Right lung (tissue), 5 donors: ENCODE measurements around the gene TGM5. TPM values are rescaled to one million over a fixed set of nuclear protein-coding genes. Genes with fewer than 3 reads are reported as not detected.
"Not testable (repeated sequence)": the region's sequence is repeated elsewhere in the genome, so short reads cannot be mapped to it uniquely, and the experiment has no call there.

ENCODE experiments used
- DNase-seq, 2 donors: peaks; one replicate each; pipeline ENCODE4 v3.0.0-alpha.2; 2013
- polyA plus RNA-seq, 5 donors: library from polyadenylated mRNA; unstranded; fragments of 120-200 nt; gene quantifications; one replicate each; pipeline versions ENCODE4 v1.2.1 to v1.2.3, GENCODE V29; 2013; ENCODE audit warnings: inconsistent platforms in 1 of 5, low replicate concordance in 1 of 5; ENCODE audit not compliant: insufficient read length in 5 of 5, insufficient read depth in 1 of 5

The TGM5 gene
- polyA plus RNA-seq, 5 donors = 0.09 TPM; not detected in 4

DNA sequence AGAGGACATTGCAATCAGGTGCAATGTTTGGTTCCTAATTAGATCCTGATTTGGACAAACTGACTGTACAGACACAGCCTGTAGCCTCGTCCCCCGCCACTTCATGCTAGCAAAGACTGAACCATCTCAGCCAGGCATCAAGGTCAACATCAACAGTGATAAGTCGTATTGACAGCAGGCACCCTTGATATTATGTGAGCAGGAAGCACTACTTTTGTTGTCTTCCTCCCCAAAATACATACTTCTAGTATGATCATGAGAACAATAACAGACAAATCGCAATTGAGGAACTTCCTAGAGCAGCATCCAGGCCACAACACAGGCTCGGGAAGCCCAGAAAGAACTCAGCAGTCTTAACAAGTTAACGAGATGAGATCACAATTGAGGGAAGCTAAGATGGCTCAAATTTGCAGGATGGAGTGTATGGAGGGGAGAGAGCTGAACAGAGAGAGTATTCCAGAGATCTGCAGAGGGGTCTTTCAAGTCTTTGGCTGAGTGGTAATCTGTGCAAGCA lies 20.4 kb downstream of the TGM5 start:
- DNase-seq = no peak

DNA sequence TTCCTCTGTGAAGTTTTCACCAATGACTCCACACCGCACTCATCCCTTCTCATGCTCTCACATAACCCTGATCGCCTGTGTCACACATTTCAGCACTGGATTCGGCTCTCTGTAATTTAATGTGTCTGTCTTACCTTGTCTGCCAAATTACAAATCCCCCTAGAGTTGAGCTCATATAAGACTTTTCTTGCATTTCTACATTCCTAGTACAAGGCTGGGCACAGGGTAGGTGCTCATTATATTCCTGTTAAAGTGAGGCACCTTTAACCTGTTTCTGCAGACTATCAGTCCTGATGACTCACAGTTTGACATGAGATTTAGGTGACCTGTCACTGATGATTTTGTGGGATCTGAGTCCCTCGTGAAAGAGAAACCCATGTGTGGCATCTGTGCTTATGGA lies 22.6 kb downstream of the TGM5 start:
- no peak for DNase-seq

DNA sequence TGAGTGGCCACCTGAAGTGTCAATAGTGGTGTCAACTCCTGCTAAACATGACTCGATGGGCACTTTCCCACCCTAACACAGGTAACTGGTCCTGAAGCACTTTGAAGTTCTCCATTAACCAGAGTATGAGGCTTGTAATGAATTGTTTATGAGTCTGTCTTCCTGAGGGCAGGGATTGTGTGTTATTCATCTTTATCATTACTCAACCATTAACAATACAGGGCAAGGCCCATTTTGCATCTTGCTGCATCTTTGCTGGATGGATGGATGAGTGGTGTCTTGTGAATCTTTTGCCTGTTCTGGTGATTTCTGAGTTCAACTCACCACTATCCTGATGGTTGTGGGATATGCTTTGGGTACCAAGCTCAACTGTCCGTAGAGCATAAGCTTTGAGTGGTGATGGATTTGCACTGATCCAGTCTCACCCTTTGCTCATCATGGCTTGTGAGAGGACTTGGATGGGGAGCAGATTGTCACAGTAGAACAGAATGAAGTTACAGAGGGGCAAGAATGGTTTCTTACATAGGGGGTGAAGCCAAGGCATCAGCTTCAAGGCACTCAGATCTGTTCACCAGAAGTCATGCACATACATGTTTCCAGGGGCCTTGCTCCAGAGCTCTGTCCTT lies 23.6 kb downstream of the TGM5 start:
- DNase-seq = no peak

DNA sequence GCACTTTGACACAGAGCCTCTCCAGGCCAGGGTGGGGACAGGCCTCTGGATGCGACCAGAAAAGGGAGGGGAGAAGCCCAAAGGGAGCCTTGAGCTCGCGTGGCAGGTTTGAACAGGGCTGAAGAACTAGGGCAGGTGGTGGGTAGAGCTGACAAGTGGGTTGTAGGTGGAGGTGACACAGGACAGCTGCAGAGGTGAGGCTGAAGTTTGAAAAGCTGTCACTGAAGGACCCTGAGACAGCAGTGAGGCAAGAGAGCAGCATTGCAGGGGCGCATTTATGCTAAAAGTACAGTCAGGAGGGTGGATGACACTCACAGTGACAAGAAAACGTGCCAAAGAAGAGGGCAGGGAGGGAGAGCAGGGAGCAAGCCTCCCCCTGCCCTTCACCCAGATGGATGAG lies 24.1 kb downstream of the TGM5 start:
- no peak for DNase-seq

DNA sequence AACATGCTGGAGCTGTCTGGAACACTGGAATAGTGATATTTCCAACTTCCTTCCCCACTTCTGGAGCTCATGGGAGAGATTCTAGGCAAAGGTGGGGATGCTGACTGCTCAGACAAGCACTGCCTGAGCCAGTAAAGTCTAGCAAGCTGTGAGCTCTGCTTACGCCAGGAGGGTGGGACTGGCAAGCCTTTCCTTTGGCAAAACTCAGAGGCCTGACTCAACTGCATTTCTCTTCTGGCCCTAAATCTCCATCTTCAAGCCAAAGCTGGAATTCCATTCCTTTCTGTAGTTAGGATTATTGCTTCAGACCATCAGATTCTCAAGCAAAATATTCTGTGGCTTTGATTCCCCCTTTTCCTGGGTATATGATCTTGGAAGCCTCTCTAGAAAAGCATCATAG lies 25.6 kb downstream of the TGM5 start:
- no peak for DNase-seq

DNA sequence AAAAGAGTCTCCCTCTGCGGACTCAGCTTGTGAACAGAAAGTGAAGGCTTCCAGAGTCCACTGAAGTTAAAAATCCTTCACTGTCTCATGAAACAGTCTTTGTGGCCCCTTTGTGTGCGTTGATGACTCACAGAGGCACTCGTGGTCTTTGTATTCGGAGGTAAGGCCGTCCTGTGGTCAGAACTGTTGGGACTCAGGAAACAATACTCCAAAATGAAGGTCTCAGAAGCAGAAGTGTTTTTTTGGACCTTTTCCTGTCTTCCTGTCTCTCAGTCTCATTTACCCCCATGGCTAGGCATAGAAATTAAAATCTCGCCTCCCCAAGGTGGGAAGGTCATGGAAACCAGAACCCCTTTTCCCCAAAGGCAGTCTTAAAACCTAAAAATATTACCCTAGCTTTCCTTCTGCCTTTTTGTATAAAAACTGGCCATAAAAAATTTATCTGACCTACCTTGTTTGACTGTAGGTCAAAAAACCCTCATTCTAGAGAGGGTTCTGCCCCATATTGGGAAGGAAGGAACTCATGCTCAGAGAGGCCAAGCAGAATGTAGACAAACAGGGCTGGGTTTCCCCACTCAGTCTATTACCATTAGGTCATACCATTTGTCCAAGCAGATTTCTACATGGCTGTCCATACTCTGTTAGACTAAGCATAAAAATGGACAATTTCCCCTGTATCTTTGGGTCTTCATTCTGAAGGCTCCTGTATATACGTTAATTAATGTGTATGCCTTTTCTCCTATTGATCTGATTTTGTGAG lies 26.8 kb downstream of the TGM5 start:
- DNase-seq = no peak

DNA sequence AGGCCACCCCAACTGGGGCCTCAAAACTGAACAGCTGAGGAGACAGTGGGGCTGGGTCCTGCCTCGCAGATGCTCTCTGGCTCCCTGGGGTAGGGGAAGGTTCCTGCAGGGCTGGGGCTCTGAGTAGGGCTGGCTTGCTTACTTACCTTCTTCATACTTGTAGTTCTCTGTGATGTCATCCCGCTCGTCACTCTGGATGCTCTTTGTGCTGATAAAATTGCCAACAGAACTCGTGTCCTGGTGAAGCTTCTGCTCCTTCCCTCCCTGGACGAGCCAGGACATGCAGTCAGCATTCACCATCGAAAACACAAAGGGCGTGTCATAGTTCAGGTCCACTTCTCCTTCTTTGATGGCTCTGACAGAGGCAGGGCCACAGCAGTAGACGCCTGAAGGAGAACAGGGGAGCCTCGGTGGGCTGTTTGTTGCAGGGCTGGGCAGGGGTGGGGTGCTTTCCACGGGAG lies 28.0 kb downstream of the TGM5 start:
- no peak for DNase-seq

DNA sequence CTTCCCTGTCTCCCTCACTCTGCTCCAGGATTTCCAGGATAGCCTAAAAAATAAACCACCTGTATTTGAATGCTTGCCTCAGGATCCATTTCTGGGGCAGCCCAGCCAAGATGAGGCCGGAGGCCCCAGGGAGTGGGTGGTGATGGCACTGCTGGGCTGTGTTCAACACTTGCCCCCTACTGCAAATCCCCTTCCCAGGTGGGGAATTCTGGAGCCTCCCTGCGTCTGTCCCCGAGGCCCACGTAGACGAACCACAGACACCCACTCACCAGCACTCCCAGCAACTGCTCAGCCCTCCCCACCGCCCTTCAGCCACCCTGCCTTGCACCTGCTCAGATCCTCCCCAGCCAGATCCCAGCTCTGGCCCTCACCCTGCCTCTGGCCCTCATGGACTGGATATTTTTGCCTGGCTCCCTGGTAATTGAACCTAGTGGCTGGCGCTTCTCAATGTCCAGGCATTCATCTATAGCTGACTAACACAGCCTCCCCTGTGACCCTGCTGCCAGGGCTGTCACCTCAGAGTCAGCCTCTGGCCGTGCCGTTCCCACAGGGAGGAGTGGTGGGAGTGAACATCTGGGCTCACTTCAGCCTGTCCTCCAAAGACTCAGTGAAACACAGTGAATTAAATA lies 28.8 kb downstream of the TGM5 start:
- DNase-seq = no peak

DNA sequence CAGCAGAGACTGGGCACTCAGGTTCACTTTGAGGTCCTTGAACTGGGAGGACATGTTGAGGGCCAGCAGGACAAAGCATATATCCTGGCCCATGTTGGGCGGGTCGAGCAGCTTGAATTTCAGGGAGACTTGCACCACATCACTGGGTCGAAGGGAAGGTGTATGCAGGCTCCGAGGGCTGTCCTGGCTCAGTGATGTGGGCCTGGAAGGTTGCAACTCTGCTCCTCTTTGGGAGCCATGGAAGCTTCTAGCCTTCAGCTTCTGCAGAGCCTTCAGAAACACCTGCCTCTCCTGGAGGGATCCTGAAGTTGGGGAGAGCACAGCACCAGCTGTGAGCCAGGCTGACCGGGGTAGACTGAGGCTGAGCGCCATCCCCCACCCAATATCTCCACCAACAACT lies 31.2 kb downstream of the TGM5 start:
- no peak for DNase-seq

DNA sequence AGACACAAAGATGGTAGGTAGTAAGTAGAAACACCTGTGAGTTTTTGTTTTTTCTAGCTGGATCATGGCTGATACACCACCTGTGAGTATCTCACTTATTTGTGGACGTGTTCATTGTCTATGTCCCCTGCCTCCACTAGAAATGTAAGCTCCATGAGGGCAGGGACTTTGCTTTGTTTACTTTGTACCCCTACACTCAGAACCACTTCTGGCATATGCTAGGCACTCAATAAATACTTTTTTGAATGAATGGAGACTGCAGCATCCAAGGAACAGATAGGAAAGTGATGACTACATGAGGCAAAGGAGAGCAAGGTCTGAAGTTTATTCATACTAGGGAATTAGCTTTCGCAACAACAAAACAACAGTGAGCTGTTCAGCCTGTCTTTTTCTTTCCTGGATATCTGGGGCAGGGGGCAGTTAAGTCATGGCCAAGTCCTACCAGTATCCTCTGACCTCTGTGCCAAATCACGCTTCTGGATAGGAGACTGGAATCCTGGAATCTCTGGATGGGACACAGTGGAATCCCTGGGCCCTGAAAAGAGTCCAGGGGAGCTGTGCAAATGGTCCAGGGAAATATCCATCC lies 34.3 kb downstream of the TGM5 start:
- DNase-seq = no peak

DNA sequence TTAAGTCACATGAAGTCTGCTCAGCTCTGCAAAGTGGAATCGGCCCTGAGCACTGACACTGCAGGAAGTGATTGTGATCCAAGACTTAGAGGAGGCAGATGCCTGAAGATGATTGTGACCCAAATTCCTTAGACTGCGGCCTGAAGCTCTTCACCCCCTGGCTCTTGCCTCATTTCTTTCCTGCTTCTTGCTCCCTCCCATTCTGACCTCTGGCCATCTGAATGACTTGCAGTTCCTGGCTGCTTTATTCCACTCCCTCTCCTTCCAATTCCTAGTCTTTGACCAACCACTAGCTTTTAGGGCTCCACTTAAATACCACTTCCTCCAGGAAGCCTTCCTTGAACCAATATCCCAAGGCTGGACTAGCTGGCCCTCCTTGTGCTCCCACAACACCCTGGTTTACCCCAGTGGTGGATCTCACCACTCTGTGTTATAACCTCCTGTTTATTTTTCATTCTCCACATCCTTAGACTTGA lies 36.0 kb downstream of the TGM5 start:
- DNase-seq = no peak

DNA sequence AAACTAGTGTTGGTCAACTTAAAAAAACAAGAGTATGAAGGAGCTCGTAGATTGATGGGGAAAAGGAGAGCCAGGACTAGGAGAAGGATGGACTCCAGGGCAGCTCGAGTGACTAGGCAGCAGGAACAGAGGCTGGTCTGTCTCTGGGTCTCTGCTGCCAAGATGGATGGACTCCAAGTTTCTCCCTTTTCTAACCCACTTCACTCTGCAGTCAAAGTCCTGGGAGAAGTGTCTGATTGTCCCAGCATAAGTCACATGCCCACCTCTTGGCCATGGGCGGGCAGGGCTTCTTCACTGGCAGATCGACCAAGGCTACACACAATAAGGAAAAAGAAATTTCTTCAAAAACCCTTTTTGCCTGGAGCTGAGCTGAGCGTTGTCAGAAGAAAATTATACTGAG lies 36.8 kb downstream of the TGM5 start:
- DNase-seq = no peak

DNA sequence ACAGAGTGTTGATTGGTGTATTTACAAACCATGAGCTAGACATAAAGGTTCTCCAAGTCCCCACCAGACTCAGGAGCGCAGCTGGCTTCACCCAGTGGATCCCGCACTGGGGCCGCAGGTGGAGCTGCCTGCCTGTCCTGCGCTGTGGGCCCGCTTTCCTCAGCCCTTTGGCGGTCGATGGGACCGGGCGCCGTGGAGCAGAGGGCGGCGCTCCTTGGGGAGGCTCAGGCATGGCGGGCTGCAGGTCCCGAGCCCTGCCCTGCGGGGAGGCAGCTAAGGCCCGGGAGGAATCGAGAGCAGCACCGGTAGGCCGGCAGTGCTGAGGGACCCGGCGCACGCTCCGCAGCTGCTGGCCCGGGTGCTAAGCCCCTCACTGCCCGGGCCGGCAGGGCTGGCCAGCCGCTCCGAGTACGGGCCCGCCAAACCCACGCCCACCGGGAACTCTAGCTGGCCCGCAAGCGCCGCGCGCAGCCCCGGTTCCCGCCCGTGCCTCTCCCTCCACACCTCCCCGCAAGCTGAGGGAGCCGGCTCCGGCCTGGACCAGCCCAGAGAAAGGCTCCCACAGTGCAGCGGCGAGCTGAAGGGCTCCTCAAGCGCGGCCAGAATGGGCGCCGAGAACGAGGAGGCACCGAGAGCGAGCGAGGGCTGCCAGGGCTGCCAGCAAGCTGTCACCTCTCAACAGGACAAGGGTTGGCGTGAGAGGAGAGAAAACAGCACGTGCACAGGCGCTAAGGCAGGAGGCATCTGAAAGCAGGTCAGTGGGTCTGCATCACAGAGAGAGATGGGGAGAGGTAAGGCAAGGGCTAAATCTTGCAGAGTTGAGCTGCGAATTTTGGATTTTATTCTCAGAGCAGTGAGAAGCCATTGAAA lies 40.1 kb downstream of the TGM5 start:
- DNase-seq = no peak

DNA sequence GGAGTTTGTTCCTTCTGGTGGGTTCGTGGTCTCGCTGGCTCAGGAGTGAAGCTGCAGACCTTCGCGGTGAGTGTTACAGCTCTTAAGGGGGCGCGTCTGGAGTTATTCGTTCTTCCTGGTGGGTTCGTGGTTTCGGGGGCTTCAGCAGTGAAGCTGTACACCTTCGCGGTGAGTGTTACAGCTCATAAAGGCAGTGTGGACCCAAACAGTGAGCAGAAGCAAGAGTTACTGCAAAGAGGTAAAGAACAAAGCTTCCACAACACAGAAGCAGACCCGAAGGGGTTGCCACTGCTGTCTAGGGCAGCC lies 40.8 kb downstream of the TGM5 start:
- not testable (repeated sequence) for DNase-seq

DNA sequence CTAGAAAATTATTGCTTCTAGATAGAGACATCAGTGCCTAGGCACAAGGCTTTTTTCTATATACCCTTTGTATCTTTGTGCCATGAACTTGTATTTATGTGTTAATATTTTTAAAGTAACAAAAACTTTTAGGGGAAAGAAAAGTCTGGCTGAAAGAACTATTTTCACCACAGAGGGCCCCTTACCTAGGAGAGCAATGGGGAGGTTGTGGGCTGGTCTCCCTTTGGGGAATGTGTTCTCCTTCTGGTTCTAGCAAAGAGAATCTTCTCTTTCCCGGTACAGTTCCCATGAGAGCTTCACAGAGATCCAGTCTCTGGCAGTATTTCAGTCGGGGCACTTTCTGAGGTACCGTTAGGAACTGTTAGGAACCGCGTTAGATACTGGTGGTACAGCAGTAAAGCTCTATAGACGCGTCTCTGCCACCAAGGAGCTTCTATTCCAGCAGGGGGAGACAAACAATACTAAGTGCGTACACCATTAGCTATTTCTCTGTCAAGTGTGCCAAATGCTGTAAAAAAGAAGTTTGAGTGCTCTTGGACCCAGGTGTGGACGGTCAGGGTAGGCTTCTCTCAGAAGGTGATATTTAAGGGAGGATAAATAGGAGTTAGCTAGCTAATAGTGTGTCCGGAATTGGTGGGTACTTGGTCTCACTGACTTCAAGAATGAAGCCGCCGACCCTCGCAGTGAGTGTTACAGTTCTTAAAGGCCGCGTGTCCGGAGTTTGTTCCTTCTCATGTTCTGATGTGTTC lies 41.4 kb downstream of the TGM5 start:
- peak; percentile 18 to 40 for DNase-seq

DNA sequence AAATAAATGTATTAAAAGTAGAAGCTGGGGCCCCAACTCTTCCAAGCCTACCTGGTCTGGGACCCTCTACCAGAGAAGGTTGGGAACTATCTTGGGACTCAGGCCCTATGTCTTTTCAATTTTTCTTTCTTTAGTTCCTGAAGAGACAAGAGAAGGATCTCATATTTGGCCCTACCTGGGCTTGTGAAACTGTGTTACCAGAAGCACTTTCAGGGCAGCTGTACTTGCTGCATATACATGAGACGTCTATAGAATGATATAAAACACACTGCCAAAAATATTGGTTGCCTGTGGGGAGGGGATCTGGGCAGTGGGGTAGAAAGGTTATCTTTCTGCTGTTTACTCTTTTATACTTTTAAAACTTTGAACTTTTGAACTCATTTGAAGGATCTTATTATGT lies 45.3 kb downstream of the TGM5 start:
- no peak for DNase-seq

DNA sequence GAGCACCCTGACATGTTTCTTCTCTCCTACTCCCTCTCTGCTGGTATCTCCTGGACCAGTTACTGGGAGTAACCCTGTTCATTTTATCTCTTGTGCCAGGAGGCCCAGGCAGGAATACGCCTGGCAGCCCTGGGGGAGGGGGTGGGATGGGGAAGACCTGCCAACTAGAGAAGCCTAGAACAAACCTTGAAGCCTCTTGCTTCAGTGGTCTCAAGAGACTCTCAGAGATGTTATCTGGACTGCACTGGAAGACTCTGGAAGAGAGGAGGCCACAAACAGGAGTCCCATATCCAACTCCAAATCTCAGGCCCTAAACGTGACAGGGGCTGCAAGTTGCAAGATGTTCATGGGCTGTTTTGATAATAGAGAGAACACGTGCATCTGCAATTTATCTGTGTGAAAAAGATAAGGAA lies 45.7 kb downstream of the TGM5 start, which contains the start of gene EPB42:
Gene EPB42 (minus strand): TSS at position 28 of the 413 bp plus-strand sequence. CDS start 193 bp downstream, outside the sequence.
- DNase-seq = no peak

DNA sequence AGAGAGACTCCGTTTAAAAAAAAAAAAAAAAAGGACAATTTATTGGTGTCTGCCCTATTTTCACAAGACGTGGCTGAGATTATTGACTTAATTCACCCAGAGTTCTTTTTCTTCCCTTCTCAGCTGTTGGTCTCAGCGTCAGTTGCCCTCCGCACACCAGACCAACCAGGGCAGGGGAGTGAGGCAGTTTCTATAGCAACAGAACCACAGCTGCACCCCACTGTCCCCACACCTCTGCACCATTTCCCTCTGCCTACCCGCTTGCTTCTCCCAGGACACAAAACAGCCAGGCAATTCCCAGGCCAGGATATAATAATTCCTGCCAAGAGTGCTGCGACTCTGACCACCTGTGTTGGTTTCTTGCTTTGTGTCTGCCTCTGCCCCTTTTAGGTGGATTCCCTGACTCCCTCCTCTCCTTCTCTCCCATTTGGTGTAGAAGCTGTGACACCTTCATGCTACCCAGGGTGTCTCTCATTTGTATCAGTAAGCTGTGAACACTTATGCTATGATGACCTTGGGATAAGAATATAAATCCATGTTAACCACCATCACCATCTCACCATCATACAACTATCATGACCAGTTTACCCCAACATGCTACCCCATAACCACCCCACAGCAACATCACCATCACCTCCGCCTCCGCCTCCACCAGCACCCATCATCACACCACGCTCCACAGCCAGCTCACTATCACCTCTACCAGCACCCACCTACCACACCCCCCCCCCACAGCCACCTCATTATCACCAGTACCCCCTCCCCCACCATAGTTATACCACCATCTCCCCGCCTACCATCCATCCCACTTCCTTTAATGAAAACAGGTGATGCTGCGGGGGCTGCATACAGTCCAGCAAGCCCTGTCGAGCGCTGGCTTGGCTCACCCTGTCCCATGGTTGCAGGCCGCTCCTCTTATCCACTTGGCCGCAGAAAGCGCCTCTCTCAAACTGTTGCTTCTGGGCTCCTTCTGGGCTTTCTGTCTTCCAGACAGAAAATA lies 46.5 kb downstream of the TGM5 start:
- no peak for DNase-seq
